HCT116 (cell line): Measurements from ENCODE around the gene ERG. TPM values are rescaled to one million over a fixed set of nuclear protein-coding genes. Genes with fewer than 3 reads are reported as not detected.

Experiments used
- ATAC-seq: fragments of 200-7000 bp; cut with Tn5 transposase; 2 replicates; pipeline ENCODE4 v1.9.1; 2020; ENCODE audit warnings: mild to moderate bottlenecking, moderate library complexity
- BruUV-seq: library from RNA; stranded (reverse); fragments of 400-500 nt; replicated peaks from 2 replicates; lab custom pipeline; 2021; lab: Mats Ljungman, UMichigan
- CTCF ChIA-PET: fragments of 300-600 bp; sonication (Branson Sonifier 250); formaldehyde crosslinking; loops from one replicate; lab custom pipeline; 2021; ENCODE audit warnings: antibody characterized with exemption; lab: Charles Lee
- POLR2A ChIA-PET: fragments of 300-600, 350-600 bp; sonication (Branson Sonifier 250); formaldehyde crosslinking; loops from one replicate; lab custom pipeline; 2021; ENCODE audit warnings: antibody characterized with exemption; lab: Charles Lee
- RAD21 ChIA-PET, 2 experiments: fragments of 300-600 bp; sonication (Branson Sonifier 250); formaldehyde crosslinking; loops; one replicate each; lab custom pipeline; 2023; ENCODE audit warnings: low total read pairs in 2 of 2; ENCODE audit not compliant: uncharacterized antibody in 2 of 2, unreplicated experiment in 2 of 2, low non-redundant PET in 1 of 2; lab: Charles Lee
- DNase-seq: peaks from one replicate; pipeline ENCODE4 v3.0.0-alpha.2; 2010; ENCODE audit warnings: low read depth, low spot score
- H2AFZ ChIP-seq: fragments of 200-600 bp; shearing (Covaris generic), sonication (generic); 2 replicates; pipeline ENCODE4 v1.6.1; 2017; ENCODE audit warnings: low read depth, mixed run types, mixed read lengths, antibody characterized with exemption, low read length; ENCODE audit not compliant: poor library complexity, severe bottlenecking
- H3K27ac ChIP-seq: 2 replicates; pipeline ENCODE4 v1.5.1; 2012; ENCODE audit warnings: low read depth, low read length
- H3K27me3 ChIP-seq: fragments of 200-600 bp; sonication (generic); 2 replicates; pipeline ENCODE4 v1.6.1; 2016; ENCODE audit warnings: mixed run types, low read length, mixed read lengths; ENCODE audit not compliant: insufficient read depth
- H3K36me3 ChIP-seq, 2 experiments: fragments of 200-500 bp in 1 of 2; fragments of 200-600 bp in 1 of 2; sonication (Bioruptor generic) in 1 of 2; sonication (generic) in 1 of 2; 2 replicates each; pipeline versions ENCODE4 v1.5.1 to v1.6.1; 2014 to 2016; ENCODE audit warnings: low read length in 2 of 2, inconsistent platforms in 1 of 2, mixed read lengths in 1 of 2, mixed run types in 1 of 2; ENCODE audit not compliant: insufficient read depth in 2 of 2, control insufficient read depth in 1 of 2
- H3K4me1 ChIP-seq, 2 experiments: fragments of 200-600 bp in 1 of 2; sonication (generic) in 1 of 2; 2 replicates each; pipeline versions ENCODE4 v1.5.1 to v1.6.1; 2012 to 2017; ENCODE audit warnings: low read length in 2 of 2, inconsistent platforms in 1 of 2, mild to moderate bottlenecking in 1 of 2, mixed read lengths in 1 of 2, mixed run types in 1 of 2, moderate library complexity in 1 of 2; ENCODE audit not compliant: insufficient read depth in 2 of 2, control insufficient read depth in 1 of 2
- H3K4me2 ChIP-seq: fragments of 200-600 bp; sonication (generic); 2 replicates; pipeline ENCODE4 v1.6.1; 2017; ENCODE audit warnings: mixed run types, low read length, mixed read lengths
- H3K4me3 ChIP-seq, 2 experiments: fragments of 200-600 bp in 1 of 2; sonication (generic) in 1 of 2; replicated peaks in 1 of 2; 2 replicates each; pipeline ENCODE4 v1.5.1; 2011 to 2016; ENCODE audit warnings: low read length in 2 of 2, control low read depth in 1 of 2, low read depth in 1 of 2, mild to moderate bottlenecking in 1 of 2, mixed read lengths in 1 of 2, mixed run types in 1 of 2
- H3K79me2 ChIP-seq: fragments of 200-600 bp; sonication (generic); 2 replicates; pipeline ENCODE4 v1.6.1; 2017; ENCODE audit warnings: mild to moderate bottlenecking, mixed run types, low read length, moderate library complexity, mixed read lengths; ENCODE audit not compliant: insufficient read depth
- H3K9ac ChIP-seq: fragments of 200-600 bp; sonication (generic); 2 replicates; pipeline ENCODE4 v1.6.1; 2016; ENCODE audit warnings: low read length, mixed read lengths
- H3K9me2 ChIP-seq: fragments of 200-600 bp; sonication (generic), shearing (Covaris generic); 2 replicates; pipeline ENCODE4 v1.6.1; 2017; ENCODE audit warnings: mixed run types, mild to moderate bottlenecking, moderate library complexity; ENCODE audit not compliant: insufficient read depth
- H3K9me3 ChIP-seq, 2 experiments: fragments of 200-500 bp in 1 of 2; fragments of 200-600 bp in 1 of 2; sonication (Bioruptor generic) in 1 of 2; sonication (generic) in 1 of 2; 2 replicates each; pipeline ENCODE4 v1.6.1; 2014 to 2017; ENCODE audit warnings: low read length in 2 of 2, mixed read lengths in 2 of 2, inconsistent platforms in 1 of 2, low read depth in 1 of 2, mild to moderate bottlenecking in 1 of 2, mixed run types in 1 of 2, moderate library complexity in 1 of 2; ENCODE audit not compliant: control insufficient read depth in 1 of 2, insufficient read depth in 1 of 2
- H4K20me1 ChIP-seq: fragments of 200-600 bp; sonication (generic), shearing (Covaris generic); 2 replicates; pipeline ENCODE4 v1.6.1; 2017; ENCODE audit warnings: mixed run types, mild to moderate bottlenecking, moderate library complexity; ENCODE audit not compliant: insufficient read depth
- POLR2A ChIP-seq: IDR thresholded peaks from 2 replicates; pipeline ENCODE4 v1.7.0; 2011; ENCODE audit warnings: borderline replicate concordance; ENCODE audit not compliant: insufficient read depth, insufficient read length; ENCODE audit errors: extremely low read depth
- REST ChIP-seq: IDR thresholded peaks from 2 replicates; pipeline ENCODE4 v1.6.1; 2012; ENCODE audit warnings: low read depth
- intact Hi-C: fragments of 100-400 bp; cut with micrococcal nuclease; formaldehyde crosslinking; loops from 2 replicates; pipeline ENCODE4 v1.10.0; 2022
- total RNA-seq: library from RNA; stranded (reverse); gene quantifications from one replicate; pipeline ENCODE4 v1.2.1, GENCODE V29; 2021; ENCODE audit not compliant: unreplicated experiment

The ERG gene
- total RNA-seq, 1 experiment from 2014 or later, result 0.17 TPM

- ATAC-seq (no peak), DNase-seq (no peak)
- H3K27ac ChIP-seq, result no peak overlapping the region
- no peak overlapping the region for H2AFZ ChIP-seq
- no TSS peak for BruUV-seq
- POLR2A ChIA-PET, result no interaction called here
- no peaks in the 10 kb centered on the region for H3K79me2 ChIP-seq
- no peaks in the 10 kb centered on the region for H3K9me2 ChIP-seq
- no peaks in the 10 kb centered on the region for H3K9me3 ChIP-seq
- no peaks in the 10 kb centered on the region for H4K20me1 ChIP-seq
- H3K27me3 ChIP-seq, result peaks cover 4% of the 10 kb centered on the region; the same call in 1 of the 2 replicates
- RAD21 ChIA-PET, result no interaction called here
- H3K4me2 ChIP-seq, result no peak overlapping the region
- H3K4me3 ChIP-seq, result no peak overlapping the region
- H3K4me1 ChIP-seq, result no peaks in the 10 kb centered on the region
- CTCF ChIA-PET, result no interaction called here
- no peak for TF ChIP-seq REST
- intact Hi-C loops, result no loop called here
- H3K9ac ChIP-seq, result no peak overlapping the region
- no peaks in the 10 kb centered on the region for H3K36me3 ChIP-seq
Measured at GRCh38 chr21:38454702-38455101, 43.6 kb downstream of the ERG start.

GRCh38 chr21:38454161-38454560 is 44.1 kb downstream of the ERG start:
- POLR2A ChIA-PET, result no interaction called here
- H3K4me3 ChIP-seq, result no peak overlapping the region

More at GRCh38 chr21:38454161-38454560, 44.1 kb downstream of the ERG start:
- TF ChIP-seq POLR2A, result no peak
- ATAC-seq (no peak), DNase-seq (no peak)
- Histone ChIP-seq H4K20me1 (no peaks in the 10 kb centered on the region), H3K9me2 (no peaks in the 10 kb centered on the region), H3K79me2 (no peaks in the 10 kb centered on the region), H3K4me1 (no peaks in the 10 kb centered on the region), H3K4me2 (no peak overlapping the region), H3K27ac (no peak overlapping the region), H3K9me3 (no peaks in the 10 kb centered on the region), H3K27me3 (peaks cover 4% of the 10 kb centered on the region; the same call in 1 of the 2 replicates), H3K9ac (no peak overlapping the region), H2AFZ (no peak overlapping the region), H3K36me3 (no peaks in the 10 kb centered on the region)
- CTCF ChIA-PET, result no interaction called here
- intact Hi-C loops, result no loop called here
- no TSS peak for BruUV-seq
- RAD21 ChIA-PET, result no interaction called here
